Lower leg skin (tissue), 4 donors: Measurements from ENCODE around the gene CRIP1. TPM values are rescaled to one million over a fixed set of nuclear protein-coding genes. Genes with fewer than 3 reads are reported as not detected.

Experiments used
- DNase-seq, 2 donors: peaks; one replicate each; pipeline ENCODE4 v3.0.0-alpha.2; 2019; ENCODE audit warnings: low spot score in 2 of 2
- H3K4me3 ChIP-seq: fragments of 200-600 bp; sonication (generic); 2 replicates; pipeline ENCODE4 v1.5.1; 2017; ENCODE audit warnings: mild to moderate bottlenecking, low read depth; ENCODE audit not compliant: poor library complexity, severe bottlenecking
- CTCF ChIP-seq, 3 donors: fragments of 450-650 bp; IDR thresholded peaks; one replicate each; pipeline ENCODE4 v1.5.1; 2016; ENCODE audit warnings: antibody characterized with exemption in 3 of 3, mild to moderate bottlenecking in 3 of 3, moderate library complexity in 2 of 3
- POLR2A ChIP-seq, 2 donors: fragments of 450-650 bp; IDR thresholded peaks; one replicate each; pipeline ENCODE4 v1.6.1; 2016 to 2017; ENCODE audit warnings: antibody characterized with exemption in 2 of 2, mild to moderate bottlenecking in 1 of 2, moderate library complexity in 1 of 2
- WGBS, 2 donors: methylation state at CpG; one replicate each; pipeline ENCODE4 v1.1.5; 2018; 5-methylcytosine and 5-hydroxymethylcytosine counted together
- intact Hi-C: fragments of 100-400 bp; cut with DNase I; formaldehyde crosslinking; loops from one replicate; pipeline ENCODE4 v1.15.0; 2023; ENCODE audit warnings: low total_unique reads
- total RNA-seq, 4 donors: library from RNA; depleted of rRNA; stranded (reverse); fragments of >200 nt; gene quantifications; one replicate each; pipeline ENCODE4 v1.1.0, GENCODE V29; 2016

Gene CRIP1
- total RNA-seq, 4 donors from 2014 or later = 13.1 to 103 (median 63.2) TPM

DNA sequence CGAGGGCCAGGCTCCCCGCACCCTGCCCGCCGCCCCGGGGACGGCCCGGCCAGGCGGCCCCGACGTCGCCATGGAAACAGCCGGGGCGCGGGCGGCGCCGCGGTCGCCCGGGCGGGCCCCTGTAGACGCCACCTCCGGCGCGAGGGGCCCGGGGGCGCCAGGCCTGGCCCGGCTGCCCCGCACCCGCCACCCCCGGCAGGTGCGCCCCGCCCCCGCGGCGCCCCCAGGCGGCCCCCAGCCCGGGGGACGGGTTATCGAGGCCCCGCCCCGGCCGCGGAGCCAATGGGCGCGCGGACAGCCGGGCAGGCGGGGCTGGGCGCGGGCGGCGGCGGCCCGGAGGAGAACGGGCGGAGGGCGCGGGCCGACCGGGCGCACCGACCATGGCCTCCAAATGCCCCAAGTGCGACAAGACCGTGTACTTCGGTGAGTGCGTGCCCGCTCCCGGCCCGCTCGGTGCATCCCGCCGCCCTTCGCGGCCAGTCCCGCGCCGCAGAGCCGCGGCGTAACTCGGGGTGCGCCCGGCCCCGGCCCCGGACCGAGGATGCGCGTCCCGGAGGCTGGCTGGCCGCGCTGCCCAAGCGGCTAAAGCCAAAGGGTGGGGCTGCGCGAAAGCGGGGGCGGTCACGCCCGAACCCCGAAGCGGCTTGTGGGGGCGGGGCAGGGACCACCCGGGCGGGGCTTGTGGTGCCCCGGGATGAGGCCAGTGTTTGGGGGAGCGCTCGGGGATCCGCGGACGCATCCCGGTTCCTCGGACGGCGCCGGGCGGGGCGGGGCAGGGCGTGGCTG, 12.0 kb upstream of the CRIP1 start, which contains the start of gene CRIP2:
TSS of gene CRIP2 (plus strand) at position 339 of the 786 bp plus-strand sequence. CDS start at position 381, 42 bp downstream.
- TF ChIP-seq POLR2A (IDR thresholded peaks at IDR 0.05) (no peak), CTCF (IDR thresholded peaks at IDR 0.05) (no peak)
- intact Hi-C loops = no loop called here
- WGBS, 2 donors = 0 to 1% methylated on average over 20 to 26 of the region's 118 CpGs
- DNase-seq = no peak
- peak within 1 kb of the TSS; percentile 74 for H3K4me3 ChIP-seq

DNA sequence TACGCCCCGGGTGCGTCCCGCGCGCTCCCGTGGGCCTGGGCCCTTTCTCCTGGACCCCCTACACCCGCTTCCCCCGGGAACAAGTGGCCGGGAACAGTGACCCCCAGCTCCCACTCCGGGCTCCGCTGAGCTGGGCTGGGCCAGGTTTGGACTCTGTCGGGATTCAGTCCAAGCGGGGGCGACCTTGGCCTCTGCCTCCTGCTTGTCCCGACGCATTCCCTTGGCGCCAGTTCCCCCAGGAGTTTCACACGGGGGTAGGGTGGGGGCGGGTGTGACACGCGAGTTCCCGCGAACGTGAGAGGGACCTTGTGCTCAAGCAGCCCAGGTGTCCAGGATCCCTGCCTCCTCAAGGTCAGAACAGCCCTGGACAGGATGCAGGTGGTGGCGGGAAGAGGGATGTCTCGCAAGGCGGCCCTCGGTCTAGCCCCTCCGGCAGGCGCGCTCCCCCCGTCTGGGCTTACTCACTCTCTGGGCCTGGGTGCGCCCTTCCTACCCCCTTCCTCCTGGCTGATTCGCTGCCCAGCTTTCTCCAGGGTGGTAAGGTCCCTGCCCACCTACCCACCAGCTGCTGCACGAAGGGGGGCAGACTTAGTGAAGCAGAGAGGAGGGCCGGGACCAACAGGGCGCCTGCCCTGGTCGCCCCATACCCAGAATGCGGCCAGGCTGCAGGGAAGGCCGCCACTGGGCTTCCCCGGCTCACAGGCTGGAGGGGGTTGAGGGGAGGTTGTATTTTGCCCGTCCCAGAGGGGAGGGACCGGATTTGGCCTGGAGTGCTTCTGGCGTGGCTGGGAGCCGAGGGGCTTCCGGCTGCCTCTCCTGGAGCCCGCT, 11.2 kb upstream of the CRIP1 start:
- H3K4me3 ChIP-seq = peak overlapping the region; percentile 74
- TF ChIP-seq CTCF (IDR thresholded peaks at IDR 0.05) = no peak
- TF ChIP-seq POLR2A (IDR thresholded peaks at IDR 0.05) = no peak
- intact Hi-C loops = no loop called here
- 1 to 2% methylated on average over 28 to 41 of the region's 48 CpGs for WGBS, 2 donors
- peak in 1 of 2 donors; percentile 94 for DNase-seq

DNA sequence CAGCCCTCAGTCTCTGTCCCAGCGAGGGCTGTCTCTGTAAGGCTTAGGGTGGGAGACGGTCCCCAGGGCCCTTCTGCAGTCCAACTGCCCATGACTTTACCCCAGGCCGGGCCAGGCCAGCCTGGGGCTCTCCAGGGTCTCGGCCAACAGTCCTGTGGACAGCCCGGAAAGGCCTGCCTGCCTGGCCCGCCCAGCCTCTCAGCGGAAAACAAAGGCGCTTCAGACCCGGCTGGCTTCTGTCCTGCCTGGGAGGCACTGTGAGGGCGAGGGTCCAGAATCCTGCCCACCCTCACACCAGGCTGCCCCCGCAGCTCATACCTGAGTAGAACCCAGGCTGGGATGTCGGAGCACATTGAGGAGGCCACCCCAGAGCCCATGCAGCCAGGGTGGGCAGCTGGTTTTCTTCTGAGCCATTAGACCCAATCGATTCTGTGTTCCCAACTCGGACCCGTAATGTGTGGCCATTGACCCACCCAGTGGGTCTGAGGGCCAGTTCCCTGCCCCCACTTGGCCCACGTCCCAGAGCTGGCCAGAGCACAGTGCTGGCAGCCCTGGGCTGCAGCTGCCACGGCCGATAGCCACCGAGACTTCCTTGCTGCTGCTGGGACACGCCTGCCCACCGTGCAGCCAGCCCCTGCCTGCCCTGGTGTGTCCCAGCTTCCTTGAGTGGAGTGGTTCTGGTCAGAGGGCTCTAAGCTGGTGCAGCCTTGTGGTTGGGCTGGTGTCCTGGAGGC, 10.4 kb upstream of the CRIP1 start:
- H3K4me3 ChIP-seq = peak overlapping the region; percentile 74
- intact Hi-C loops = no loop called here
- WGBS, 2 donors = 5 to 15% methylated on average over 15 to 20 of the region's 21 CpGs
- peak in 1 of 2 donors; percentile 90 for DNase-seq
- TF ChIP-seq POLR2A (IDR thresholded peaks at IDR 0.05) = no peak
- no peak for TF ChIP-seq CTCF (IDR thresholded peaks at IDR 0.05)

DNA sequence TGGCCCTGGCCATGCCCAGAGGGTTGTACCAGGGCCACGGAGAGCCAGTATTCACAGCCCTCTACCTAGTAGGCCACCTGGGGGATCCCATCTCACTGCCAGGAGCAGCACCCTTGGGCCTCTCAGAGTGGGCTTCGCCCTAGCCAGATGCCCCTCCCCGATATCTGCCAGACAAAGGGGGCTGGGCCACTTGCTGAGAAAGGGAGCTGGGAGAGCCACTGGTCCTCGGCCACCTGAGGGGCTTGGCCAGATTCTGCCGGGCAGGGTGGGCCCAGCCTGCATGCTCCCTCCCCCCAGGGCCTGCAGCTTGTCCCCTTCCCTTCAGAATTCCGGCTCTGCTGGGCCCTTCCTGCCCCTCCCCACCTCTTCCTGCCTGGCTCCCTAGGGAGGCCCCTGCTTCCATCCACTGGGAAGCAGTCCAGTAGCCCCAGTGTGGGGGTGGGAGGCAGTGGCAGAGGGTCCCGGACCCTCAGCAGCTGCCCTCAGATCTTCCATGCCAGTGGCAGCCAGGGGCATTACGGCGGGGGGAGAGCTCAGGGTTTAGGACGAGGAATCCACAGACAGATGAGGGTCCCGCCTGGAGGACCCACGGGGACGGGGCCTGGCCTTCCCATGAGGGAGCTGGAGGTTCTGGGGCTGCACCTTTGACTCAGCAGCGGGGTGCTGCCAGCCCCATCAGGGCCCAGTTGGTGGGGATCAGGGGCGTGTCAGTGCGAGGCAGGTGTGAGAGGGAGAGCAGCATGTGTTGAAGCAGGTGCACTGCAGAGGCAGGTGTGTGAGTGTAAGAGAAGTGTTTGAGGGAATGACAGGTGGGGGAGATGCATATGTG, 9.6 kb upstream of the CRIP1 start:
- intact Hi-C loops = no loop called here
- no peak overlapping the region for H3K4me3 ChIP-seq
- TF ChIP-seq POLR2A (IDR thresholded peaks at IDR 0.05) (no peak), CTCF (IDR thresholded peaks at IDR 0.05) (no peak)
- 63 to 77% methylated on average over 8 to 16 of the region's 16 CpGs for WGBS, 2 donors
- no peak for DNase-seq
